ENCODE data around the gene VSIG2. TPM values are rescaled to one million over a fixed set of nuclear protein-coding genes. Genes with fewer than 3 reads are reported as not detected.
A peak's percentile ranks its signal among the peaks of the same experiment; 100 is the strongest.
"Not testable (repeated sequence)": the region's sequence is repeated elsewhere in the genome, so short reads cannot be mapped to it uniquely, and the experiment has no call there.

VSIG2 gene
- total and polyA plus RNA-seq, 2 donors (not counting 1 experiment from before 2014, with no cell fraction given), result not detected

- Histone ChIP-seq H3K4me1 (ENCODE audit: control insufficient read depth, extremely low read depth, insufficient read depth, low read length) (no peaks in the 10 kb centered on the region), H3K27ac (ENCODE audit: insufficient read depth, low read length) (no peak overlapping the region), H3K4me2 (ENCODE audit: extremely low read depth, insufficient read depth, low read length) (no peak overlapping the region), H3K27me3 (ENCODE audit: control insufficient read depth, insufficient read depth, low read length) (no peaks in the 10 kb centered on the region), H3K36me3 (ENCODE audit: control insufficient read depth, insufficient read depth, low read length) (no peaks in the 10 kb centered on the region), H4K20me1 (ENCODE audit: control insufficient read depth, extremely low read depth, insufficient read depth, low read length) (no peaks in the 10 kb centered on the region), H3K9me3 (ENCODE audit: control insufficient read depth, insufficient read depth, low read depth, low read length) (no peaks in the 10 kb centered on the region), H2AFZ (ENCODE audit: low read length) (no peak overlapping the region), H3K79me2 (ENCODE audit: control insufficient read depth, insufficient read depth, low read length) (no peaks in the 10 kb centered on the region), H3K4me3 (replicated peaks in 1 of 4; ENCODE audit: control extremely low read depth in 1 of 4, insufficient read depth in 1 of 4, low read depth in 3 of 4, low read length in 4 of 4) (no peak overlapping the region), H3K9ac (ENCODE audit: insufficient read depth, low read length) (no peak overlapping the region)
- peak in 1 of 2 donors; percentile 11 for DNase-seq (ENCODE audit: low read depth in 2 of 2)
- TF ChIP-seq CTCF (conservative IDR thresholded peaks at IDR 0.05 in 1 of 2, IDR thresholded peaks at IDR 0.05 in 1 of 2; ENCODE audit: low read depth in 1 of 2, low read length in 2 of 2), result no peak
- no peak for TF ChIP-seq EZH2 (IDR thresholded peaks at IDR 0.05; ENCODE audit: low read length, missing control alignments)
Observed at GRCh38 chr11:124779568-124779967, 27.5 kb upstream of the VSIG2 start.

GRCh38 chr11:124778281-124778680, 26.2 kb upstream of the VSIG2 start:
- no peak for TF ChIP-seq EZH2 (IDR thresholded peaks at IDR 0.05; ENCODE audit: low read length, missing control alignments)
- TF ChIP-seq CTCF (conservative IDR thresholded peaks at IDR 0.05 in 1 of 2, IDR thresholded peaks at IDR 0.05 in 1 of 2; ENCODE audit: low read depth in 1 of 2, low read length in 2 of 2), result peak in 1 of 2 donors; percentile 21
- Histone ChIP-seq H3K4me1 (ENCODE audit: control insufficient read depth, extremely low read depth, insufficient read depth, low read length) (no peaks in the 10 kb centered on the region), H3K9ac (ENCODE audit: insufficient read depth, low read length) (no peak overlapping the region), H3K79me2 (ENCODE audit: control insufficient read depth, insufficient read depth, low read length) (no peaks in the 10 kb centered on the region), H3K27me3 (ENCODE audit: control insufficient read depth, insufficient read depth, low read length) (no peaks in the 10 kb centered on the region), H3K9me3 (ENCODE audit: control insufficient read depth, insufficient read depth, low read depth, low read length) (no peaks in the 10 kb centered on the region), H3K27ac (ENCODE audit: insufficient read depth, low read length) (no peak overlapping the region), H3K4me3 (replicated peaks in 1 of 4; ENCODE audit: control extremely low read depth in 1 of 4, insufficient read depth in 1 of 4, low read depth in 3 of 4, low read length in 4 of 4) (no peak overlapping the region), H3K4me2 (ENCODE audit: extremely low read depth, insufficient read depth, low read length) (no peak overlapping the region), H4K20me1 (ENCODE audit: control insufficient read depth, extremely low read depth, insufficient read depth, low read length) (no peaks in the 10 kb centered on the region), H3K36me3 (ENCODE audit: control insufficient read depth, insufficient read depth, low read length) (no peaks in the 10 kb centered on the region), H2AFZ (ENCODE audit: low read length) (no peak overlapping the region)
- no peak for DNase-seq (ENCODE audit: low read depth in 2 of 2)

GRCh38 chr11:124776865-124777645, 25.0 kb upstream of the VSIG2 start:
- no peaks in the 10 kb centered on the region for H3K79me2 ChIP-seq (ENCODE audit: control insufficient read depth, insufficient read depth, low read length)
- H3K4me2 ChIP-seq (ENCODE audit: extremely low read depth, insufficient read depth, low read length), result no peak overlapping the region
- no peak overlapping the region for H3K27ac ChIP-seq (ENCODE audit: insufficient read depth, low read length)
- H4K20me1 ChIP-seq (ENCODE audit: control insufficient read depth, extremely low read depth, insufficient read depth, low read length), result no peaks in the 10 kb centered on the region
- DNase-seq (ENCODE audit: low read depth in 2 of 2), result no peak
- no peak overlapping the region for H3K9ac ChIP-seq (ENCODE audit: insufficient read depth, low read length)
- H3K9me3 ChIP-seq (ENCODE audit: control insufficient read depth, insufficient read depth, low read depth, low read length), result no peaks in the 10 kb centered on the region
- TF ChIP-seq CTCF (conservative IDR thresholded peaks at IDR 0.05 in 1 of 2, IDR thresholded peaks at IDR 0.05 in 1 of 2; ENCODE audit: low read depth in 1 of 2, low read length in 2 of 2), result no peak
- TF ChIP-seq EZH2 (IDR thresholded peaks at IDR 0.05; ENCODE audit: low read length, missing control alignments), result no peak
- H3K4me3 ChIP-seq (replicated peaks in 1 of 4; ENCODE audit: control extremely low read depth in 1 of 4, insufficient read depth in 1 of 4, low read depth in 3 of 4, low read length in 4 of 4), result no peak overlapping the region
- H3K36me3 ChIP-seq (ENCODE audit: control insufficient read depth, insufficient read depth, low read length), result no peaks in the 10 kb centered on the region
- H2AFZ ChIP-seq (ENCODE audit: low read length), result no peak overlapping the region
- no peaks in the 10 kb centered on the region for H3K4me1 ChIP-seq (ENCODE audit: control insufficient read depth, extremely low read depth, insufficient read depth, low read length)
- H3K27me3 ChIP-seq (ENCODE audit: control insufficient read depth, insufficient read depth, low read length), result no peaks in the 10 kb centered on the region

GRCh38 chr11:124770959-124771358, 18.9 kb upstream of the VSIG2 start:
- H3K4me3 ChIP-seq (replicated peaks in 1 of 4; ENCODE audit: control extremely low read depth in 1 of 4, insufficient read depth in 1 of 4, low read depth in 3 of 4, low read length in 4 of 4); H3K27me3 ChIP-seq (ENCODE audit: control insufficient read depth, insufficient read depth, low read length); H2AFZ ChIP-seq (ENCODE audit: low read length); H3K4me1 ChIP-seq (ENCODE audit: control insufficient read depth, extremely low read depth, insufficient read depth, low read length); H3K36me3 ChIP-seq (ENCODE audit: control insufficient read depth, insufficient read depth, low read length); H3K27ac ChIP-seq (ENCODE audit: insufficient read depth, low read length); H3K4me2 ChIP-seq (ENCODE audit: extremely low read depth, insufficient read depth, low read length); H3K9ac ChIP-seq (ENCODE audit: insufficient read depth, low read length); H4K20me1 ChIP-seq (ENCODE audit: control insufficient read depth, extremely low read depth, insufficient read depth, low read length); H3K79me2 ChIP-seq (ENCODE audit: control insufficient read depth, insufficient read depth, low read length); H3K9me3 ChIP-seq (ENCODE audit: control insufficient read depth, insufficient read depth, low read depth, low read length): not testable (repeated sequence)
- peak in 1 of 2 donors; percentile 19 for DNase-seq (ENCODE audit: low read depth in 2 of 2)

All from fibroblast of lung (primary cell).